Umbilical cord (tissue), 2 donors: ENCODE measurements around the gene GAL3ST3. TPM values are rescaled to one million over a fixed set of nuclear protein-coding genes. Genes with fewer than 3 reads are reported as not detected.
A peak's percentile ranks its signal among the peaks of the same experiment; 100 is the strongest.
"Not testable (repeated sequence)": the region's sequence is repeated elsewhere in the genome, so short reads cannot be mapped to it uniquely, and the experiment has no call there.

Experiments
- DNase-seq: peaks from one replicate; pipeline ENCODE4 v3.0.0-alpha.2; 2015; ENCODE audit warnings: low spot score
- total RNA-seq: library from RNA; depleted of rRNA; stranded (reverse); fragments of >200 nt; gene quantifications from one replicate; pipeline ENCODE4 v1.2.3, GENCODE V29; 2014; ENCODE audit warnings: low replicate concordance; ENCODE audit not compliant: insufficient read depth

Gene GAL3ST3
- total RNA-seq, 1 donor from 2014 or later = 2.9 TPM

DNA sequence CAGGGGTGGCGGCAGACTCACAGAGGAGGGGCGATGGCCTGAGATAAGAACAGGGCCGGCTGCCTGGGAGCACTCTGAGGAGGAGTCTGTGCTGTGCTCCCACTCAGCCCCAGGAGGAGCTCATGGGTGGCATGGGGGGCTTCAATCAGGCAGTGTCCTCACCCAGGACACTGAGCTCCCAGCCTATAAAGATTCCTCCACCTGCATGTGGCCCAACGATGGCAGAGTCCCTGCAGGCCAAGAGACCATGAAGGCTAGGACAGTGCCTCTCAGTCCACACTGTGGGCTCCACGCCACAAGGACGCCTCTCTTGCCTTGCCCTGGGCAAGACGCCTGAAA is 35.2 kb downstream of the GAL3ST3 start:
- DNase-seq = no peak

DNA sequence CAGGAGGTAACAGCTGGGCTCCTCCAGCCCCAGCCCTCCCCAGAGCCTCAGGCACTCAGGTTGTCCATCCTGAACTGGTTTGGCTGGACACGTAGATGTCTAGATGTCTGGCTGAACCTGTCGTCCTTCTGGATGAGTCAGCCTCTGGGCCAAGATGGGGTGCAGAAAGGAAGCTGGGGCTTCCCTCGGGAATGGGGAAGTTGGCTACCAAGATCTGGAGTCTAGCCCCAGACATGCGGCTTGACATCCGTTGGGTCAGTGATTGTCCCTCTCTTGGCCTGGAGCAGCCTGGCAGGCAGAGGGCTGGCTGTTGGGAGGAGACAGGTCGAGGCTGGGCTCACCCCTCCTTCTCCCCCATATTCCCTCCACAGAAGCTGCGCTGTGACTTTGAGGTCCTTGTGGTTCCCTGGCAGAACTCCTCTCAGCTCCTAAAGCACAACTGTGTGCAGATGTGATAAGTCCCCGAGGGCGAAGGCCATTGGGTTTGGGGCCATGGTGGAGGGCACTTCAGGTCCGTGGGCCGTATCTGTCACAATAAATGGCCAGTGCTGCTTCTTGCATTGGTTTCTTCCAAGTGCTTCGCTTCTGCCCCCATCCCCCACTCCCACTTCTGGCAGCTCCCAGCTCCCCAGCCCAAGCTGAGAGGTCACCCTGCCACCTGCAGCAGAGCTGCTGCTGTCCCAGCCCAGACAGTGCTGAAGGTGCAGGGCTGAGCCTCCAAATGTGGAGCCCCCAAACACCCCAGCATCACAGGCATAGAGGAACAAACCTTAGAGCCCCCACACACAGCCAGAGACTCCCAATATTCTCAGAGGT is 35.8 kb downstream of the GAL3ST3 start:
- DNase-seq = no peak

DNA sequence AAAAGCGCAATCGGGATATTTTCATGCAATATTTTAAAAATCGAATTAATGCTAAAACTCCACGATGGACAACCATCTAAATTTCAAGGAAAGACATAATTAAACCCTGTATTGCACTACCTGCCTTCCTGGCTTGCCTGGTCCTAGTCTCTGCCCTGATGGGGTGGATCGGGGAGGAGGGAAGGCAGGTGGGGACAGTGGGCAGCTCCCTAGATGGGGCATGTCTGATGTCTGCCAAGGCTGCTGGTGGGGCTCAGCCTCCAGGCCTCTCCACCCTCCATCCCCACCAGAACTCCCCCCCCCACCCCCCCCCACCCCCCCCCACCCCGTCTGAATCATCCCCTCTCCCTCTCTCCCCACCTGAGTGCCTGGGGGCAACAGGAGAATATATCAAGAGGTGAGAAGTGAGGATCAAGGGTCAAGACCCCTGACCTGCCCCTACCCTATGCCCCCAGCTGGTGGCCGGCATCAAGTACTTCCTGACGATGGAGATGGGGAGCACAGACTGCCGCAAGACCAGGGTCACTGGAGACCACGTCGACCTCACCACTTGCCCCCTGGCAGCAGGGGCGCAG is 36.5 kb downstream of the GAL3ST3 start:
- no peak for DNase-seq

DNA sequence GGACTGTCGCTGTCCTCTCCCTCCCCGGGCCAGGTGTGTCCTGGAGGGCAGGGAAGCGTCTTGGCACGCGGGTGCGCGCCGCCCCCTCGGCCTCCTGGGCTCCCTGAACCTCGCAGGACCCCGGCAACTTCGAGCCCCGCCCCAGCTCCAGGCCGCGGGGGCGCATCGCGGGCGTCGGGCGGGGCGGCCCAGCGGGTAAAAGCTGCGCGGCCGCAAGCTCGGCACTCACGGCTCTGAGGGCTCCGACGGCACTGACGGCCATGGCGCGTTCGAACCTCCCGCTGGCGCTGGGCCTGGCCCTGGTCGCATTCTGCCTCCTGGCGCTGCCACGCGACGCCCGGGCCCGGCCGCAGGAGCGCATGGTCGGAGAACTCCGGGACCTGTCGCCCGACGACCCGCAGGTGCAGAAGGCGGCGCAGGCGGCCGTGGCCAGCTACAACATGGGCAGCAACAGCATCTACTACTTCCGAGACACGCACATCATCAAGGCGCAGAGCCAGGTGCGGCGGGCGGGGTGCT is 37.1 kb downstream of the GAL3ST3 start, which contains the start of gene CST6:
CST6 (plus strand) TSS at position 224 of the 519 bp plus-strand sequence; CDS start at position 261, 37 bp downstream.
- DNase-seq = no peak

DNA sequence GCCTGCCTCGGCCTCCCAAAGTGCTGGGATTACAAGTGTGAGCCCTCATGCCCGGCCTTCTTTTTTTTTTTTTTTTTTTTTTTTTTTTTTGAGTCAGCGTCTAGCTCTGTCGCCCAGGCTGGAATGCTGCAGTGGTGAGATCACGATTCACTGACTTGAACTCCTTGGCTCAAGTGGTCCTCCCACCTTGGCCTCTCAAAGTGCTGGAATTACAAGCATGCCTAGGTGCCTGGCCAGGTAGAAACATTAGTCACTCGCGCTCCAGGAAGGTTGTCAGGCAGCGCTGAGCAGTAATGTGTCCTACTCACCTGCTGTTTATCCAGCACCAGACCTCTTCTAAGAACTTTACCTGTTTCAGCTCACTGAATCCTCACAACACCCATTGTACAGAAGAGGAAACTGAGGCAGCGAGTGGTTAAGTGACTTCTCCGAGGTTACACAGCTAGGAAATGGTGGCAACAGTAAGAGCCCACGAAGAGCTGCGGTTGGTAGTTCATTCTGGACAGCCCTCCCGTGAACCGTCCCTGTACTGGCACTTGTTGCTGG is 37.6 kb downstream of the GAL3ST3 start:
- DNase-seq = peak; percentile 31

DNA sequence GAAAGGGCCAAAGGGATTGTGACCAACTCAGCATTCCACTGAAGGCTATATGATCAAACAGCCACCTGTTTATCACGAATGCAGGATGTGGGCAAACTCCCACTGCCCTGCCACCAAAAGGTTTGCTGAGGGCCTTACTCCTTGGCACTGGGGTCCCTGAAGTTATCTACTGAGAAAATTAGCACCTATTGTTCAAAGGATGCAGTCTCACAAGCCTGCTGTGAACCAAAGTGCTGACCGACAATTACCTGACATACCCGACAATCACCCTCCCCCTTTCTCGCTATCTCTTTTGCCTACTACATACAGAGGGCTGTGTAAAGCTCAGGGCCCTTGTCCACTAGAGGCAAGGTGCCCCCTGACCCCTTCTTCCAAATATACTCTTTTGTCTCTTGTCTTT is 38.9 kb downstream of the GAL3ST3 start:
- DNase-seq = not testable (repeated sequence)

DNA sequence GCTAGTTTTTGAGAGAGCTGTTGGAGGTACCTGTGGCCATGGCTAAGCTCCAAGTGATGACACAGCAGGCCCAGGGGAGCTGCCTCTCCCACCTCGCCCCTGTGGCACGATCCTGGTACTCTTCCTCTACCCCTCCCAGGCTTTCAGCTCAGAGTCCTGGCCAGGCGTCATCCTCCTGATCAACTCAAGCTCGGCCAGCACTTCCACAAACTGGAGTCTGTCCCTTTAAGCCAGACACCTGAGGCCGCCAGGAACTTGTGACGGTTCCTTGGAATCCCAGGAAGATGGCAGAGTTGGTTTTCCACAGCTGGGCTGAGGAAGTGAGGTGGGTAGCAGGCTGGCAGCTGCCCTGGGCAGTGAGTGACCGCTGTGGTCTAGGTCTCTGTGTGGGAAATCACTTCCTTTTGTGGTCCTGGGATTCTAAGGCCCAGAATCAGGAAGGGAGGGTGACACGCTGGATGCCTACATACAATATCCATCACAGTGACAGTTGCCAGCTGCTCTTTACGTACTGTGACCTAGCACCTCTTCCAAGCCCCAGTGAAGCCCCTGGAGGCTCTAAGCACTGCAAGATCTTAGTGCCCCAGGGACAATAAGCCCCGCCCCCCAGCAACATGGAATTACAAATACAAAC is 40.4 kb downstream of the GAL3ST3 start:
- no peak for DNase-seq

DNA sequence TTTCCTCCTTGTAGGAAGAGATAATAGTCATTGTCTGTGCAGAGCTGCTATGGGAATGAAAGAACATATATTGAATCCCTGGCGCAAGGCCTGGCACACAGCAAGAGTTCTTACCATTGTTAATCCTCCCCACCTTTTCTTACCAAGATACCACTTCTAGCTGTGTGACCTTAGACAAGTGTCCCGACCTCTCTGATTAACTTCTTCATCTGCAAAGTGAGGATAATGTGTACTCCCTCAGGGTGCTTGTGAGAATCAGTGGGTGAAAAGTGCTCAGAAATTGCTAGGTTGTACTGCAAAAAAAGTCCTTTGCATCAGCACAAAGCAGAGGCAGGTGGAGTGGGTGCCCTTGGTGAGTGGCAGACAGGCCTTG is 40.9 kb downstream of the GAL3ST3 start:
- no peak for DNase-seq

DNA sequence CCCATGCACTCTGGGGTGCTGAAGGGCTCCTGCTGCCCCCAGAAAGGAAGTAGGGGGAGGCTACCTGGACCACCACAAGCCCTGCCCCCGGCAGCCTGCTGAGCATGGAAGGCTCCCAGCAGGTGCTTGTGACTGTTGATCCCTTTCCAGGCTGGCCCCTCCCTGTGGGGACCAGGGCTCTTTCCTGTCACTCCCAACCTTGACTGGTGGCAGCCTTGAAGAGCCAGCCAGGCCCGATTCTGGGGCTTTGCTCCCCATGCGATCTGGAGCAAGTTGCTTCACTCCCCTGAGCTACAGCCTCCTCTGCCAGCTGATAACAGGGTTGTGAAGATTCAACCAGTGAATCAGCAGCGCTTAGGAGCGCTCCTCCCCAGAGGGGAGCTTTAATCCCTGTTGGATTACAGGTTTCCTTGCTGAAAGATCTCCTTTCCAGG is 41.7 kb downstream of the GAL3ST3 start:
- peak; percentile 78 for DNase-seq

DNA sequence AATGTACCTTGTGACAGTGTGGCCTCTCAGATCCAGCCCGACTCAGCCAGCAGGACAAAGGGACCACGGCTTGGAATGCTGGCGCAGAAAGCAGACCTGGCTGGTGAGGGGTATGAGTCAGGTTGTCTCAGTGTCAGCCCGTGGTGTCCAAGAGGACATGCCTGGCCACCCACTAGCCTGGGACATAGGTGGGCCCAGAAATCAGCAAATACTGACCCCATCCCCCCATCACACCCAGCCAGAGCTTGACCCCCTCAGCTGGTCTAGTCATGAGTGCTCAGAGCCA is 42.1 kb downstream of the GAL3ST3 start:
- no peak for DNase-seq

DNA sequence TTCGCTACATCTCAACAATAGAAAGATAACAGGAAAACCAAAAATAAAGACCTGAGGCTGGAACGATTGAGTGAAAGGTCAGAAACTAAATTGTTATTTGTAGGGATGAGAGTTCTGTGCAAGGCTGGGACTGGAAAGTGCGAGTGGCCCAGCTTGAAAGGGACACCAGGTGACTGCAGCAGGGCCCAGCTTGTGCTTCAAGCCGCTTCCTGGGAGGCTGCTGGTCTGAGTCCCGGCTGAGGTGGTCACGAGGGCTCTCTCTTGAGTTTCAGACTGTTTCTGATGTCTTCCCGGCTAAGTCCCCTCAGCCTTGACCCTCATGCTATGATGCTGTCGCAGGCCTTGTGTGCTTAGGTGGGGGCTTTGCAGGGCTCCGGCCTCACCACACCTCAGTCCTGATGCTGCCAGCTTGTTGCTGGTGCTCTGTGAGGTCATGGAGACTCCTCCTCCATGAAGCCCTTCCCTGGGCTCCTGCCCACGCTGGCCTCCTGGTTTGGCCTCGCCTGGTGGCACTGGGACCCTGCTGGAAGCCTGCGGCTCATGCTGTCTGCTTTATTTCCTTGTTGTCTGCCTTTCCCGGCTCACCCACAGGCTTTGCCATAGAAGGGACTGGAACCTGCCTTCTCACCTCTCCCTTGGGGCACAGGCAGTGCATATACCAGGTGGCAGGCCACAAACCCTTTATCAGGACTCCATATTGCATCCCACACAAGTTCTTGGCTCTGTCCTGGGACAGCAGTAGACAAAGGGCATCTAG is 42.6 kb downstream of the GAL3ST3 start:
- DNase-seq = no peak

DNA sequence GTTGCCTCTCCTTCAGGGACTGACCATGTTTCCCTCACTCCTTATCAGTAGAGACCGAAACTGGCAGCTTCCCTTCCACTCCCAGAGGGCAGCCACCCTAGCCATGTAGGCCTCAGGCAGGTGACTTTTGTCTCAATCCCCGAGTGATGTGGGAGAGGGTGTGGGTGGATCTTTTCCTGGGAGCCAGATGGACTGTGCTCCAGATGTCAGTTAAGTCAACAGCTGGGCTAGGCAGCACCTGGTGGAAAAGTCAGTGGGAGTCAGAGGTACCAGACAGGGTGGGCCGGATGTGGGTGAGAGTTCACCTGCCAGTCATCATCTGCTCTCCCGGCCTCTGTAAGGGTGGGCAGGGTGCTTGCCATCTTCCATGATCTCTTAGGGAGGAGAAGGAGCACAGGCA is 44.8 kb downstream of the GAL3ST3 start:
- DNase-seq = no peak

DNA sequence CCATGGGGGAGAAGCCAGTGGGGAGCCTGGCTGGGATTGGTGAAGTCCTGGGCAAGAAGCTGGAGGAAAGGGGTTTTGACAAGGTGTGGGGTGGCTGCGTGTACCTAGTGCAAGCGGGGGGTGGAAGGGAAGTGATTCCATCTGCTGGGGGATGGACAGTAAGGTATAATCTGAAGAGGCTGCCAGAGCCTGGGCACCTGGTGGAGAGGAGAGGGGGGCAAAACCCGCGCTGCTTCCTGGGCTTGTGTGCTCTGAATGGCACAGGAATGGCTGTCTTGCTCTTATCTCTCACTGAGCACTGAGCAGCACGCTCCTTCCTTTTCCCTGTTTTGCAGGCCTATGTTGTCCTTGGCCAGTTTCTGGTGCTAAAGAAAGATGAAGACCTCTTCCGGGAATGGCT is 45.7 kb downstream of the GAL3ST3 start:
- no peak for DNase-seq

DNA sequence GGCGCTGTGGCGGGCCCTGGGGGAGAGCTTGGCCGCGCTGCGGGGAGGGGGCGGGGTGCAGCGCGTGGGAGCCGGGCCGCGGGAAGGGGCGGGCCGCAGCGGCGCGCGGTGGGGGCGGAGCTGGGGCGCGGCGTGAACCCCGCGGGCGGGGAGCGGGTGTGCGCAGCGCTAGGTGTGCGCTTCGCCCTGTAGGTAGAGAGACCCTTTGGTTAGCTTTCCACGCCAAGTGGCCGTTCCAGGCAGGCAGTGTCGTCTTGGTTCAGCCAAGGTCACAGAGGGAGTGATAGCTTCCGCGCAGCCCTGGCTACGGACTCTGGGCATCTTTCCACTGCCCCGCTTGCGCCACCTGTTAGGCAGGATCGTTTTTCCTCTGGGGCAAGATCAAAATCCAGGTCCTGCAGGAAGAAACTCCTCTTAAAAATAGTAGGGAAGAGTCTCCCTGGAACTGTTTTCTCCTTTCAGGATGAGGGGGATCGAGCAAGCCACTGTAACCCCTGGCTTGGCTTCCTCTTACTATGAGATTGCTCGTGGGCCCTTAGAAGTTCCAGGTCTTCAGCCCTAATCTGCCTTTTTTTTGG is 46.2 kb downstream of the GAL3ST3 start:
- no peak for DNase-seq

DNA sequence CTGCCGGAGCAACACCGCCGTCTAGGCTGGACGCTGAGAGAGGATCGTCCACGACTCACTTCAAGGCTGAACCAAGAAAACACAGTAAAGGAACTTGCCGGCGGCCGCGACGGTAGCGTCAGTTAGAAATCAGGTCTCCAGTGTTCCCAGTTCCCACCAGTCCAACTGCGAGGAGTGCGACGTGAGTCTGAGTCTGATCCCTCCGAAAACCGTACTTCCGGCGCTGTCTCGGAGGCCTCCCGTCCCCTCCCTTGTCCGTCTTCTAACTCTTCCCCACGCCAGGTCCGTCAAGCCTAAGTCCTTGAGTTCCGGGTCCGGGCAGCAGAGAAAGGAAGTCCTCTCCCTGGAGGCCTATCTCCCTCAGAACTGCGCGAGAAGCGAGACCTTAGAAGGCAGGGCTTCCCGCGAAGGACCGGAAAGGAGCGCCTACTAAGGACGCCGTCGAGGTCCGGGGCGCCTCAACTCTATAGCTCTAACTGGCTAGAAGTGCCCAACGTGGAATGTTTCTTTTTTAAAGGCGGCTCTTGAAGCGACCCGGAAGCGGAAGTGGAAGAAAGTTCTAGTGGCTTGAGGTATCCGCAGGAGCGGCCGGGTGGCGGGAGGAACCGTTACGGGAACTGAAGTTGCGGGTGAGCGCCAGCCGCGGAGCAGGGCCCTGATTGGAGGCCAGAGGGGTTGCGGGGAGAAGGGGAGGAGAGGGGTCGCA is 46.9 kb downstream of the GAL3ST3 start, which contains the start of the genes BANF1 and EIF1AD:
BANF1 (plus strand) TSS at position 562 of the 706 bp plus-strand sequence. CDS start 748 bp downstream, outside the sequence.
EIF1AD (minus strand) TSS at position 216 of the 706 bp plus-strand sequence. CDS start 1,768 bp downstream, outside the sequence.
- DNase-seq = peak; percentile 99

DNA sequence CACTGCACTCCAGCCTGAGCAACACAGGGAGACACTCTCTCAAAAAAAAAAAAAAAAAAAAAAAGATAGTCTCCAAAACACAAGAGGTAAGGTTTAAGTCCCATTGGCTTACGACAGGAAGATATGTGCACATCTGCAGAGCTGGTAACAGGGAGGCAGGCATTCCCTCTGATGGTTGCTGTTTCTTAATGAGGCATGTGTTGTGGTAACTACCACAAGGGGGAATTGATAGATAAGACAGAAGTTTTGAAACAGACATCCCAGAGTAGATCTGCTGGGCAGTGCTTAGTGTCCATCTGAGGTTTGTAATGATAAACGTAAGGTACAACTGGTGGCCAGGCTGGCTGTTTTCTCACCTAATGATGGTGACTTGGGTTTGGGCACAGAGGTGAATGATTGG is 51.7 kb downstream of the GAL3ST3 start:
- no peak for DNase-seq

DNA sequence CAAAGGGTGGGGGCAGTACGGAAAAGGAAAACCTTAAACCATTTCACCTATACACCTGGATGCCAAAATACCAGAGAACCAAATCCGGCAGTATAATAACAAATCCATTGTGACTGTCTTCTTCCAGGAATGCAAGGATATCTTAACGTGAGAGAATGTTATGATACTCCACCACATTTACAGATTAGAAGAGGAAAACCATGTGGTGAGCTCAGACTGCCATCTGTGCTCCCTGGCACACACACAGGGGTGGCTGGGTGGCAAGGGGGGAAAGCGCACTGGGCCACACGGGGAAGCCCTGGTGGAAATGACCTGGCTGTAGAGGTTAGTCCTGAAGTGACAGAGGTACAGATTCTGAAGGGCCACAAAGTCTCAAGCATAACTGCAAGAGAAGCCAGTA is 56.9 kb downstream of the GAL3ST3 start:
- DNase-seq = no peak
